OCI-LY3 (cell line): Measurements from ENCODE around the gene BRMS1.
"Not testable (repeated sequence)": the region's sequence is repeated elsewhere in the genome, so short reads cannot be mapped to it uniquely, and the experiment has no call there.

ENCODE experiments used
- H2AFZ ChIP-seq: fragments of 200-600, 300-600 bp; shearing (Covaris generic); 2 replicates; pipeline ENCODE4 v1.6.0; 2014; ENCODE audit warnings: antibody characterized with exemption, low read depth, low read length
- H3K27ac ChIP-seq: fragments of 200-600, 300-600 bp; sonication (generic); 2 replicates; pipeline ENCODE4 v1.5.1; 2014; ENCODE audit warnings: mild to moderate bottlenecking, low read length, moderate library complexity, mixed read lengths
- H3K27me3 ChIP-seq: fragments of 200-600, 300-600 bp; sonication (generic); 2 replicates; pipeline ENCODE4 v1.6.1; 2014; ENCODE audit warnings: low read depth, low read length, mixed read lengths
- H3K36me3 ChIP-seq: fragments of 200-600, 300-600 bp; sonication (generic); replicated peaks from 2 replicates; pipeline ENCODE3; 2014; ENCODE audit warnings: low read depth, low read length, mixed read lengths
- H3K4me1 ChIP-seq: fragments of 300-600, 200-600 bp; sonication (generic); 2 replicates; pipeline ENCODE4 v1.6.1; 2014; ENCODE audit warnings: low read length, mixed read lengths
- H3K4me2 ChIP-seq: fragments of 200-600, 300-600 bp; sonication (generic); 2 replicates; pipeline ENCODE4 v1.6.1; 2014; ENCODE audit warnings: low read length, mixed read lengths
- H3K4me3 ChIP-seq: fragments of 300-600, 200-600 bp; sonication (generic); 2 replicates; pipeline ENCODE4 v1.5.1; 2014; ENCODE audit warnings: antibody characterized with exemption, mild to moderate bottlenecking, low read length, moderate library complexity
- H3K79me2 ChIP-seq: fragments of 300-600, 200-600 bp; shearing (Covaris generic); 2 replicates; pipeline ENCODE4 v1.6.1; 2014; ENCODE audit warnings: mild to moderate bottlenecking, low read length, mixed read lengths
- H3K9ac ChIP-seq: fragments of 300-600, 200-600 bp; shearing (Covaris generic); 2 replicates; pipeline ENCODE4 v1.6.0; 2014; ENCODE audit warnings: mild to moderate bottlenecking, low read length, moderate library complexity
- H3K9me3 ChIP-seq: fragments of 200-600, 300-600 bp; shearing (Covaris generic); 2 replicates; pipeline ENCODE4 v1.6.1; 2014; ENCODE audit warnings: low read length, mixed read lengths; ENCODE audit not compliant: insufficient read depth
- H4K20me1 ChIP-seq: fragments of 200-600, 300-600 bp; sonication (generic); 2 replicates; pipeline ENCODE4 v1.6.1; 2016; ENCODE audit warnings: low read length, mixed read lengths; ENCODE audit not compliant: insufficient read depth
- CTCF ChIP-seq: fragments of 200-600, 300-600 bp; sonication (generic); IDR thresholded peaks from 2 replicates; pipeline ENCODE4 v1.5.1; 2014; ENCODE audit warnings: antibody characterized with exemption, low read length, low read depth
- EZH2phosphoT487 ChIP-seq: fragments of 200-600 bp; shearing (Covaris generic); IDR thresholded peaks from 2 replicates; pipeline ENCODE4 v1.6.1; 2018; ENCODE audit warnings: antibody characterized with exemption, mixed run types, low read depth

BRMS1 gene

GRCh38 chr11:66360406-66361073 lies 15.6 kb upstream of the BRMS1 start:
- Histone ChIP-seq H3K27ac (no peak overlapping the region), H3K9me3 (no peaks in the 10 kb centered on the region), H3K79me2 (no peaks in the 10 kb centered on the region), H3K4me1 (no peaks in the 10 kb centered on the region), H3K4me2 (no peak overlapping the region), H3K4me3 (no peak overlapping the region), H3K27me3 (no peaks in the 10 kb centered on the region), H2AFZ (no peak overlapping the region), H3K9ac (no peak overlapping the region), H4K20me1 (no peaks in the 10 kb centered on the region), H3K36me3 (no peaks in the 10 kb centered on the region)
- no peak for TF ChIP-seq EZH2phosphoT487
- TF ChIP-seq CTCF = no peak

- no peaks in the 10 kb centered on the region for H3K79me2 ChIP-seq
- no peaks in the 10 kb centered on the region for H3K4me1 ChIP-seq
- H3K9ac ChIP-seq = no peak overlapping the region
- no peak overlapping the region for H3K4me2 ChIP-seq
- H3K9me3 ChIP-seq = no peaks in the 10 kb centered on the region
- H3K27me3 ChIP-seq = no peaks in the 10 kb centered on the region
- TF ChIP-seq EZH2phosphoT487 (no peak), CTCF (no peak)
- H4K20me1 ChIP-seq = no peaks in the 10 kb centered on the region
- H3K27ac ChIP-seq = no peak overlapping the region
- no peak overlapping the region for H2AFZ ChIP-seq
- no peak overlapping the region for H3K4me3 ChIP-seq
- H3K36me3 ChIP-seq = no peaks in the 10 kb centered on the region
Observed at GRCh38 chr11:66359662-66360087, 14.8 kb upstream of the BRMS1 start.

- H3K9ac ChIP-seq, H3K4me2 ChIP-seq, H3K9me3 ChIP-seq, H2AFZ ChIP-seq, H3K27me3 ChIP-seq, H3K79me2 ChIP-seq, H3K27ac ChIP-seq, H3K4me3 ChIP-seq, H3K36me3 ChIP-seq, H4K20me1 ChIP-seq: not testable (repeated sequence)
- peaks cover 16% of the 10 kb centered on the region for H3K4me1 ChIP-seq
Observed at GRCh38 chr11:66350560-66351235, 5.8 kb upstream of the BRMS1 start.

GRCh38 chr11:66349084-66349386 lies 4.1 kb upstream of the BRMS1 start:
- Histone ChIP-seq H4K20me1 (no peaks in the 10 kb centered on the region), H3K9ac (no peak overlapping the region), H3K9me3 (no peaks in the 10 kb centered on the region), H3K4me2 (no peak overlapping the region), H3K4me3 (no peak overlapping the region), H3K27ac (no peak overlapping the region), H3K79me2 (peaks cover 12% of the 10 kb centered on the region), H2AFZ (no peak overlapping the region), H3K27me3 (no peaks in the 10 kb centered on the region), H3K36me3 (no peaks in the 10 kb centered on the region), H3K4me1 (peaks cover 23% of the 10 kb centered on the region)
- TF ChIP-seq CTCF (no peak), EZH2phosphoT487 (no peak)
